ENCODE measurements around the gene SRSF2.

SRSF2 gene

DNA sequence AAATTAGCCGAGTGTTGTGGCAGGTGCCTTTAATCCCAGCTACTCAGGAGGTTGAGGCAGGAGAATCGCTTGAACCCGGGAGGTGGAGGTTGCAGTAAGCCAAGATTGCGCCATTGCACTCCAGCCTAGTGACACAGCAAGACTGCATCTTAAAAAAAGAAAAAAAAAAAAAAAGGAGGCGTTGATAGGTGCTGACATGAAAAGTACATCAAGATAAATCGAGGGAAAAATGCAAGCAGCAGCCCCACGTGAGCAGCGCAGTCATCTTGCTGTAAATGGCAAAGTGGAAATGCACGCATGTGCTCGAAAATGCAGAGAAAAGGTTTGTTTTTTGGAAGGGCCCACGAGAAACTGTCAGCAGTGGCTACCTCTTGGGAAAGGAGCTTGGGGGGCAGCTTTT lies 47.3 kb downstream of the SRSF2 start:
- Histone ChIP-seq H3K27me3 (ENCODE audit: insufficient read depth, low read length, poor library complexity) (no peaks in the 10 kb centered on the region), H3K36me3 (ENCODE audit: insufficient read depth, low read length) (no peaks in the 10 kb centered on the region), H3K9me3 (ENCODE audit: insufficient read depth, low read length, severe bottlenecking) (no peaks in the 10 kb centered on the region), H2AFZ (ENCODE audit: low read depth, low read length) (no peak overlapping the region), H4K20me1 (ENCODE audit: insufficient read depth, low read length) (no peaks in the 10 kb centered on the region), H3K79me2 (ENCODE audit: insufficient read depth, low read length) (no peaks in the 10 kb centered on the region), H3K4me1 (ENCODE audit: insufficient read depth, low read length) (no peaks in the 10 kb centered on the region), H3K4me2 (ENCODE audit: insufficient read depth, low read length) (no peak overlapping the region), H3K9ac (ENCODE audit: low read depth, low read length) (no peak overlapping the region), H3K4me3 (ENCODE audit: low read depth in 1 of 2, low read length in 2 of 2) (no peak overlapping the region), H3K27ac (ENCODE audit: low read length) (no peak overlapping the region)
- ATAC-seq (ENCODE audit: insufficient read depth, low read depth) (no peak), DNase-seq (no peak)
- no peak for TF ChIP-seq EZH2 (IDR thresholded peaks at IDR 0.05; ENCODE audit: borderline replicate concordance, low read depth, low read length, severe bottlenecking)

DNA sequence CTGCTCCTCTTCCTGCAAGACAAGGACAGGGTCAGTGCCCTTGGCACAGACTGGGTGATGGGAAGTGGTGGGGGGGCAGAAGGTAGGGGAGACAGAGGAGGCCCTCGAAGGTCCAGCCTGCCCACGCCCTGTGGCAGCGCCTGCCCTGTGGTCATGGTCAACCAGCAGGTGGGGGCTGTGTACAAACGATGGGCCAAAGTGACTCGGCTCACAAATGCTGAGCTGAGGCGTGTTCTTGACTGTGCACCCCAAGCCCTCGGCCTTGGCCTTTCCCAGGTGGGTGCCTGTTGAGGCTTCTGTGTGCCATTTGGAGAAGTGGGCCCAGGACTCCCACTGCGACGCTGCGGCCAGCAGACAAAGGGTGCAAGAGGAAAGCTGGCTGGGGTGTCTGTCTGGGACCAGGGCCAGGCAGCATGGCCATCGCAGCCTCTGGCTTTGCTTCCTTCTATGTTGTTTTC lies 48.9 kb downstream of the SRSF2 start:
- ATAC-seq (ENCODE audit: insufficient read depth, low read depth) (no peak), DNase-seq (no peak)
- Histone ChIP-seq H3K27ac (ENCODE audit: low read length) (no peak overlapping the region), H3K4me2 (ENCODE audit: insufficient read depth, low read length) (no peak overlapping the region), H3K9ac (ENCODE audit: low read depth, low read length) (no peak overlapping the region), H4K20me1 (ENCODE audit: insufficient read depth, low read length) (no peaks in the 10 kb centered on the region), H3K36me3 (ENCODE audit: insufficient read depth, low read length) (no peaks in the 10 kb centered on the region), H3K27me3 (ENCODE audit: insufficient read depth, low read length, poor library complexity) (no peaks in the 10 kb centered on the region), H3K79me2 (ENCODE audit: insufficient read depth, low read length) (no peaks in the 10 kb centered on the region), H3K4me3 (ENCODE audit: low read depth in 1 of 2, low read length in 2 of 2) (no peak overlapping the region), H3K4me1 (ENCODE audit: insufficient read depth, low read length) (no peaks in the 10 kb centered on the region), H2AFZ (ENCODE audit: low read depth, low read length) (no peak overlapping the region), H3K9me3 (ENCODE audit: insufficient read depth, low read length, severe bottlenecking) (no peaks in the 10 kb centered on the region)
- TF ChIP-seq EZH2 (IDR thresholded peaks at IDR 0.05; ENCODE audit: borderline replicate concordance, low read depth, low read length, severe bottlenecking), result no peak
- TF ChIP-seq, protein P1, sequence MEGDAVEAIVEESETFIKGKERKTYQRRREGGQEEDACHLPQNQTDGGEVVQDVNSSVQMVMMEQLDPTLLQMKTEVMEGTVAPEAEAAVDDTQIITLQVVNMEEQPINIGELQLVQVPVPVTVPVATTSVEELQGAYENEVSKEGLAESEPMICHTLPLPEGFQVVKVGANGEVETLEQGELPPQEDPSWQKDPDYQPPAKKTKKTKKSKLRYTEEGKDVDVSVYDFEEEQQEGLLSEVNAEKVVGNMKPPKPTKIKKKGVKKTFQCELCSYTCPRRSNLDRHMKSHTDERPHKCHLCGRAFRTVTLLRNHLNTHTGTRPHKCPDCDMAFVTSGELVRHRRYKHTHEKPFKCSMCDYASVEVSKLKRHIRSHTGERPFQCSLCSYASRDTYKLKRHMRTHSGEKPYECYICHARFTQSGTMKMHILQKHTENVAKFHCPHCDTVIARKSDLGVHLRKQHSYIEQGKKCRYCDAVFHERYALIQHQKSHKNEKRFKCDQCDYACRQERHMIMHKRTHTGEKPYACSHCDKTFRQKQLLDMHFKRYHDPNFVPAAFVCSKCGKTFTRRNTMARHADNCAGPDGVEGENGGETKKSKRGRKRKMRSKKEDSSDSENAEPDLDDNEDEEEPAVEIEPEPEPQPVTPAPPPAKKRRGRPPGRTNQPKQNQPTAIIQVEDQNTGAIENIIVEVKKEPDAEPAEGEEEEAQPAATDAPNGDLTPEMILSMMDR (IDR thresholded peaks at IDR 0.05; ENCODE audit: borderline replicate concordance, extremely low read depth, low read length, poor library complexity, severe bottlenecking), result no peak

DNA sequence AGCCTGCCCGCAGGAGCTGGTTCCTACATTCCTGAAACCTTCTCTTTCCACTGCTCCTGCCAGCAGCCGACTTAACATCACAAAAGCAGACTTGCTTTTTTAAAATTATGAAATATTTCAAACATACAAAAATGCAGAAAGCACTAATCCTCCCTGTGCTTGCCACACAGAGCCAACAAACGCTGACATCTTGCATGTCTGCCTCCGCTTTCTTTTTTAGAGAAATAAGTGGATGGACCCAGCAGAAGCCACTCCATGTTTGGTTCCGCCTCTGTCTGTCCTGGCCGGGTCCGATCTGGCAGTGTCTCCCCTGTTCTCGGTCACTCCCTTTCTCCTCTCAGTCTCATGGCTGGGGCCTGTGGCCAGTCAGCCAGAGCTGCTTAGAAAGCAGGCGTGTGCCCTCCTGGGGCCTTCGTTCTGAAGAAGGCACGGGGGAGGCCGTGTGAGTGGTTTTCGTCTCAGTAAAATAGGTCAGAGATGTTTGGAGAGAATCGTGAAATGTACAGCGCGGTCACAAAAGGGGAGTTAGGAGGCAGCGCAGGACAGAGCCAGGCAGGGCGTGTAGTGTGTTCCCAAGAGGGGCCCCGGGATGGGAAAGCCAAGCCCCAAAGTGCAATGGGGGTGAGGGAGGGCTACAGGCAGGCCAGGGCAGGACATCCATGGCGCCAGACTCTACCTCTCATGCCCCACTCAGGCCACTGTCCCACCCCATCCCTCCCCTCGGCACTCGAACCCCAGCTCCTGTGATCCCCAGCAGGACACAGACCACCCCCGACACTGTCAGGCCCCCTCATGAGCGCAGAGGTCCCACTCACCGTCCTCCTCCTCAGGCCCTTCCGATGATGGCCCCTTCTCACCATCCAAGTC lies 49.6 kb downstream of the SRSF2 start:
- Histone ChIP-seq H3K9me3 (ENCODE audit: insufficient read depth, low read length, severe bottlenecking) (no peaks in the 10 kb centered on the region), H3K9ac (ENCODE audit: low read depth, low read length) (no peak overlapping the region), H2AFZ (ENCODE audit: low read depth, low read length) (no peak overlapping the region), H3K36me3 (ENCODE audit: insufficient read depth, low read length) (no peaks in the 10 kb centered on the region), H4K20me1 (ENCODE audit: insufficient read depth, low read length) (no peaks in the 10 kb centered on the region), H3K27ac (ENCODE audit: low read length) (no peak overlapping the region), H3K4me3 (ENCODE audit: low read depth in 1 of 2, low read length in 2 of 2) (no peak overlapping the region), H3K27me3 (ENCODE audit: insufficient read depth, low read length, poor library complexity) (no peaks in the 10 kb centered on the region), H3K4me1 (ENCODE audit: insufficient read depth, low read length) (no peaks in the 10 kb centered on the region), H3K4me2 (ENCODE audit: insufficient read depth, low read length) (no peak overlapping the region), H3K79me2 (ENCODE audit: insufficient read depth, low read length) (no peaks in the 10 kb centered on the region)
- DNase-seq (no peak), ATAC-seq (ENCODE audit: insufficient read depth, low read depth) (no peak)
- no peak for TF ChIP-seq EZH2 (IDR thresholded peaks at IDR 0.05; ENCODE audit: borderline replicate concordance, low read depth, low read length, severe bottlenecking)
- TF ChIP-seq, protein P1 (IDR thresholded peaks at IDR 0.05; ENCODE audit: borderline replicate concordance, extremely low read depth, low read length, poor library complexity, severe bottlenecking), result no peak

DNA sequence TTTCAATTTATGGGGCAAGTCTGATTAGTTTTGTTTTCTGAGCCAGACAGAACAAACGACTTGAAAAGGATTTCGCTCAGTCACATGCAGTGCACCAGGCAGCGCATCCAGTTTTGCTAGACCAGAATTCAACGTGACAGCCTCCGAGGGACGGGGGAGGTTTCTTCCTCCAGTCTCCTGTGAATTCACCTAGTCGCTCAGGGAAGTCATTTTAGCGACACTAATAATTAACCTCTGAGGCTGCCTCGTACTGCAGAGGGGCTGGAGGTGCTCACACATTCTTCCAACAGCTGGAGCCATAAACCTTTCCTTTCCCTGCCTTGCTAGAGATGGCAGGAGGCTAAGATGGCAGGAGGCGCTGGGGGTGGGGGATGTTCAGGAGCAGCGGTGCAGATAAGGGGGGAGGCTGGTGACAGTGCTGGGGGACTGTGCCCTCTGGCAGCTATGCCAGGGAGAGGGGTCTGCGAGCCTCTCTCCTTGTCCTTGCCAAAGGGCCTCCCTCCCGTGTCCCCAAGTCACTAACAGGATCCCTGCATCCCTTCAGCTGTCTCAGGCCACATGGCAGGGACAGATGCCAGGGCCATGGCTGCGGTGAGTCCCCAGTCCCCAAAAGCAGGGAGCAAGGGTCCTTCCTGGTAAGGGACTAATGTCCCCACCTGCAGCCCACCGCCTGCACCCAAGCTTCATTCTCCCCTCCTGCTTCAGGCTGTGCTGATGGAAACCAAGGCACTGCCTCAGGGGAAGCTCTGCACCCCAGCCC lies 50.4 kb downstream of the SRSF2 start:
- Histone ChIP-seq H3K27ac (ENCODE audit: low read length) (no peak overlapping the region), H3K4me3 (ENCODE audit: low read depth in 1 of 2, low read length in 2 of 2) (no peak overlapping the region), H3K9ac (ENCODE audit: low read depth, low read length) (no peak overlapping the region), H3K4me1 (ENCODE audit: insufficient read depth, low read length) (no peaks in the 10 kb centered on the region), H3K27me3 (ENCODE audit: insufficient read depth, low read length, poor library complexity) (no peaks in the 10 kb centered on the region), H4K20me1 (ENCODE audit: insufficient read depth, low read length) (no peaks in the 10 kb centered on the region), H3K4me2 (ENCODE audit: insufficient read depth, low read length) (no peak overlapping the region), H3K79me2 (ENCODE audit: insufficient read depth, low read length) (no peaks in the 10 kb centered on the region), H2AFZ (ENCODE audit: low read depth, low read length) (no peak overlapping the region), H3K36me3 (ENCODE audit: insufficient read depth, low read length) (no peaks in the 10 kb centered on the region), H3K9me3 (ENCODE audit: insufficient read depth, low read length, severe bottlenecking) (no peaks in the 10 kb centered on the region)
- DNase-seq (no peak), ATAC-seq (ENCODE audit: insufficient read depth, low read depth) (no peak)
- no peak for TF ChIP-seq EZH2 (IDR thresholded peaks at IDR 0.05; ENCODE audit: borderline replicate concordance, low read depth, low read length, severe bottlenecking)
- TF ChIP-seq, protein P1 (IDR thresholded peaks at IDR 0.05; ENCODE audit: borderline replicate concordance, extremely low read depth, low read length, poor library complexity, severe bottlenecking), result no peak

All from DND-41 (cell line).